HL-60 (cell line): ENCODE results near the gene SPEM2.

Source experiments
- DNase-seq, 2 experiments: peaks; one replicate each; pipeline ENCODE4 v3.0.0-alpha.2; 2010 to 2020; ENCODE audit warnings: low read depth in 1 of 2, low spot score in 1 of 2
- H3K27ac ChIP-seq: fragments of 250-450 bp; sonication (Bioruptor Pico); replicated peaks from 2 replicates; pipeline ENCODE4 v1.5.1; 2020; ENCODE audit warnings: mild to moderate bottlenecking, moderate library complexity
- H3K27me3 ChIP-seq: fragments of 250-450 bp; sonication (Bioruptor Pico); 2 replicates; pipeline ENCODE4 v1.5.1; 2021; ENCODE audit warnings: mild to moderate bottlenecking, moderate library complexity; ENCODE audit not compliant: insufficient read depth, poor library complexity, severe bottlenecking
- H3K4me3 ChIP-seq: replicated peaks from 2 replicates; pipeline ENCODE4 v1.5.1; 2011; ENCODE audit warnings: mild to moderate bottlenecking, control low read depth, low read length; ENCODE audit not compliant: insufficient read depth
- CTCF ChIP-seq: IDR thresholded peaks from one replicate; pipeline ENCODE4 v1.5.1; 2011; ENCODE audit warnings: low read length, control low read depth, inconsistent platforms; ENCODE audit not compliant: insufficient read depth
- GABPA ChIP-seq: IDR thresholded peaks from 2 replicates; pipeline ENCODE4 v1.6.1; 2012; ENCODE audit warnings: low read depth
- POLR2AphosphoS5 ChIP-seq: IDR thresholded peaks from 2 replicates; pipeline ENCODE4 v1.6.1; 2012; ENCODE audit warnings: low read depth
- REST ChIP-seq: IDR thresholded peaks from 2 replicates; pipeline ENCODE4 v1.6.1; 2012; ENCODE audit warnings: low read depth; ENCODE audit not compliant: insufficient replicate concordance
- SPI1 ChIP-seq: IDR thresholded peaks from 2 replicates; pipeline ENCODE4 v1.6.1; 2012; ENCODE audit warnings: low read depth, mild to moderate bottlenecking, borderline replicate concordance

SPEM2 gene

GRCh38 chr17:7459961-7460545, 34.6 kb downstream of the SPEM2 start:
- H3K27ac ChIP-seq: no peak overlapping the region
- TF ChIP-seq POLR2AphosphoS5 (no peak), CTCF (no peak), GABPA (no peak), SPI1 (no peak), REST (no peak)
- no peak overlapping the region for H3K4me3 ChIP-seq
- no peak for DNase-seq
- no peaks in the 10 kb centered on the region for H3K27me3 ChIP-seq

- no peak for TF ChIP-seq REST
- no peak for TF ChIP-seq POLR2AphosphoS5
- TF ChIP-seq SPI1: no peak
- TF ChIP-seq GABPA: no peak
- no peak for TF ChIP-seq CTCF
Measured at GRCh38 chr17:7460850-7461660, 35.6 kb downstream of the SPEM2 start.

GRCh38 chr17:7462474-7463371, 37.3 kb downstream of the SPEM2 start:
- TF ChIP-seq CTCF (no peak), REST (no peak), GABPA (no peak), SPI1 (no peak), POLR2AphosphoS5 (no peak)
- no peaks in the 10 kb centered on the region for H3K27me3 ChIP-seq
- no peak overlapping the region for H3K4me3 ChIP-seq
- no peak for DNase-seq
- no peak overlapping the region for H3K27ac ChIP-seq

More at GRCh38 chr17:7460850-7461660, 35.6 kb downstream of the SPEM2 start:
- no peak for DNase-seq
- Histone ChIP-seq H3K27ac (no peak overlapping the region), H3K4me3 (no peak overlapping the region), H3K27me3 (no peaks in the 10 kb centered on the region)
